K562 (cell line): Measurements from ENCODE around the gene ACSM6. TPM values are rescaled to one million over a fixed set of nuclear protein-coding genes. Genes with fewer than 3 reads are reported as not detected.

Source experiments
- ATAC-seq: fragments of 200-7000 bp; cut with Tn5 transposase; 3 replicates; pipeline ENCODE4 v1.9.1; 2020; ENCODE audit warnings: moderate library complexity
- BruUV-seq: library from RNA; stranded (reverse); fragments of 400-500 nt; replicated peaks from 2 replicates; lab custom pipeline; 2021; lab: Mats Ljungman, UMichigan
- CTCF ChIA-PET: fragments of 300-600 bp; formaldehyde crosslinking; extraction: SDS; loops from one replicate; lab custom pipeline; 2021; ENCODE audit warnings: low intra/inter-chr PET ratio; lab: Yijun Ruan, JAX
- POLR2A ChIA-PET: fragments of 300-600, 350-650 bp; sonication (Branson Sonifier 250); formaldehyde crosslinking; extraction: SDS; loops from one replicate; lab custom pipeline; 2021; ENCODE audit warnings: antibody characterized with exemption, inconsistent platforms; lab: Yijun Ruan, JAX
- DNase-seq, 4 experiments: peaks; one replicate each; pipeline versions ENCODE4 v3.0.0 to v3.0.0-alpha.2; 2011 to 2018; ENCODE audit warnings: low spot score in 3 of 4, mixed read lengths in 3 of 4; ENCODE audit errors: extremely low read depth in 1 of 4
- FAIRE-seq: peaks from 2 replicates; lab custom pipeline; 2011; peaks lifted over from hg19 to GRCh38; lab: Jason Lieb, UNC
- H2AFZ ChIP-seq: 2 replicates; pipeline ENCODE4 v1.6.0; 2011; ENCODE audit warnings: low read depth, low read length, control low read depth, inconsistent platforms
- H3K27ac ChIP-seq: fragments of 200-600 bp; 3 replicates; pipeline ENCODE4 v1.8.0; 2011; ENCODE audit warnings: low read depth, mild to moderate bottlenecking, control low read depth, inconsistent platforms, low read length, moderate library complexity, mixed read lengths; ENCODE audit errors: extremely low read depth
- H3K27me3 ChIP-seq, 2 experiments: fragments of 300-600 bp in 1 of 2; 2 replicates in 1 of 2; 3 replicates in 1 of 2; pipeline versions ENCODE4 v1.6.0 to v1.8.0; 2011; ENCODE audit warnings: inconsistent platforms in 2 of 2, low read length in 2 of 2, mild to moderate bottlenecking in 1 of 2, mixed read lengths in 1 of 2, moderate library complexity in 1 of 2; ENCODE audit not compliant: control insufficient read depth in 2 of 2, insufficient read depth in 2 of 2
- H3K36me3 ChIP-seq: fragments of 300-600 bp; 3 replicates; pipeline ENCODE4 v1.8.0; 2011; ENCODE audit warnings: mild to moderate bottlenecking, low read length, inconsistent platforms; ENCODE audit not compliant: control insufficient read depth, insufficient read depth
- H3K4me1 ChIP-seq, 2 experiments: fragments of 200-600 bp in 1 of 2; replicated peaks in 1 of 2; 2 replicates in 1 of 2; 3 replicates in 1 of 2; pipeline versions ENCODE4 v1.5.1 to v1.8.0; 2011; ENCODE audit warnings: inconsistent platforms in 2 of 2, low read length in 2 of 2, mild to moderate bottlenecking in 1 of 2, mixed read lengths in 1 of 2, moderate library complexity in 1 of 2; ENCODE audit not compliant: control insufficient read depth in 2 of 2, insufficient read depth in 2 of 2
- H3K4me2 ChIP-seq: 2 replicates; pipeline ENCODE4 v1.6.1; 2011; ENCODE audit warnings: low read length, control low read depth, inconsistent platforms, mixed read lengths; ENCODE audit not compliant: insufficient read depth
- H3K4me3 ChIP-seq: fragments of 200-600 bp; sonication (generic), shearing (Covaris generic); 2 replicates; pipeline ENCODE4 v1.5.1; 2016; ENCODE audit warnings: control low read depth, inconsistent platforms
- H3K79me2 ChIP-seq: fragments of 200-600 bp; 3 replicates; pipeline ENCODE4 v1.8.0; 2011; ENCODE audit warnings: low read length, inconsistent platforms; ENCODE audit not compliant: control insufficient read depth, insufficient read depth
- H3K9ac ChIP-seq, 2 experiments: 2 replicates each; pipeline versions ENCODE4 v1.6.0 to v1.6.1; 2011; ENCODE audit warnings: low read depth in 2 of 2, low read length in 2 of 2, control low read depth in 1 of 2, inconsistent platforms in 1 of 2, mild to moderate bottlenecking in 1 of 2, mixed read lengths in 1 of 2; ENCODE audit not compliant: insufficient read depth in 1 of 2
- H3K9me1 ChIP-seq: one replicate; pipeline ENCODE4 v1.6.0; 2011; ENCODE audit warnings: inconsistent platforms, mild to moderate bottlenecking, low read length, moderate library complexity; ENCODE audit not compliant: control insufficient read depth, insufficient read depth
- H3K9me3 ChIP-seq: replicated peaks from 2 replicates; pipeline ENCODE4 v1.5.1; 2011; ENCODE audit warnings: low read depth, low read length, inconsistent platforms; ENCODE audit not compliant: control insufficient read depth, insufficient read depth
- H4K20me1 ChIP-seq: replicated peaks from 2 replicates; pipeline ENCODE4 v1.6.1; 2011; ENCODE audit warnings: low read length, inconsistent platforms, mixed read lengths; ENCODE audit not compliant: control insufficient read depth, insufficient read depth
- BACH1 ChIP-seq: fragments of 200-800 bp; sonication (Bioruptor generic); IDR thresholded peaks from 2 replicates; pipeline ENCODE4 v1.6.1; 2016; ENCODE audit warnings: missing genetic modification characterization, missing compliant biosample characterization
- ID3 ChIP-seq, 2 experiments: fragments of 250-450 bp in 1 of 2; fragments of 450-650 bp in 1 of 2; sonication (Bioruptor Pico) in 1 of 2; IDR thresholded peaks; 2 replicates each; pipeline versions ENCODE4 v1.6.1 to v1.8.0; 2016 to 2021; ENCODE audit warnings: mild to moderate bottlenecking in 2 of 2, moderate library complexity in 2 of 2, missing compliant biosample characterization in 1 of 2, missing genetic modification characterization in 1 of 2
- MITF ChIP-seq: IDR thresholded peaks from 2 replicates; pipeline ENCODE4 v1.6.1; 2014; ENCODE audit warnings: antibody characterized with exemption
- TAF1 ChIP-seq: IDR thresholded peaks from 2 replicates; pipeline ENCODE4 v1.6.1; 2011; ENCODE audit warnings: mild to moderate bottlenecking, low read length, moderate library complexity; ENCODE audit not compliant: insufficient read depth, control insufficient read depth, severe bottlenecking; ENCODE audit errors: extremely low read depth
- ZNF79 ChIP-seq: fragments of 250-450 bp; sonication (Bioruptor Pico); IDR thresholded peaks from 2 replicates; pipeline ENCODE4 v1.4.0; 2020; ENCODE audit warnings: low read depth, mild to moderate bottlenecking, moderate library complexity
- WGBS: fragments of 100-300 bp; shearing (Covaris generic); methylation state at CpG from one replicate; pipeline ENCODE4 v1.1.6; 2016; ENCODE audit warnings: low coverage, mixed read lengths; ENCODE audit not compliant: insufficient coverage; ENCODE audit errors: missing lambda C conversion rate; 5-methylcytosine and 5-hydroxymethylcytosine counted together
- in situ Hi-C: fragments of 300-500 bp; cut with MboI; formaldehyde crosslinking; loops from 4 replicates; pipeline ENCODE4 v1.15.0; 2018; ENCODE audit warnings: inconsistent platforms, mixed read lengths
- intact Hi-C: fragments of 100-400 bp; cut with micrococcal nuclease; formaldehyde crosslinking; loops from 2 replicates; pipeline ENCODE4 v1.14.2; 2022
- polyA plus RNA-seq, 8 experiments: library from polyadenylated mRNA; depleted of rRNA in 4 of 8; stranded (reverse) in 5 of 8; unstranded in 3 of 8; fragments of >200 nt; fragmentation: Nextera tagmentation in 2 of 8; fragmentation: Illumina TruSeq in 1 of 8; extraction: Ambion mirVana in 2 of 8; extraction: Trizol in 1 of 8; gene quantifications; 2 replicates each; pipeline versions ENCODE4 v1.2.1 to v1.2.3, GENCODE V29; 2011 to 2014; ENCODE audit warnings: inconsistent platforms in 1 of 8, missing spikeins in 1 of 8
- total RNA-seq, 7 experiments: library from RNA; depleted of rRNA in 6 of 7; stranded (reverse); fragments of >200 nt in 6 of 7; fragmentation: Illumina TruSeq in 2 of 7; extraction: Trizol in 2 of 7; gene quantifications; 2 replicates each; pipeline versions ENCODE4 v1.2.1 to v1.2.3, GENCODE V29; 2011 to 2021; ENCODE audit warnings: low replicate concordance in 1 of 7

Gene ACSM6
- total and polyA plus RNA-seq, 9 of the 15 experiments (the other 6 are each of a cell fraction or from before 2014, with no cell fraction given), result not detected

DNA sequence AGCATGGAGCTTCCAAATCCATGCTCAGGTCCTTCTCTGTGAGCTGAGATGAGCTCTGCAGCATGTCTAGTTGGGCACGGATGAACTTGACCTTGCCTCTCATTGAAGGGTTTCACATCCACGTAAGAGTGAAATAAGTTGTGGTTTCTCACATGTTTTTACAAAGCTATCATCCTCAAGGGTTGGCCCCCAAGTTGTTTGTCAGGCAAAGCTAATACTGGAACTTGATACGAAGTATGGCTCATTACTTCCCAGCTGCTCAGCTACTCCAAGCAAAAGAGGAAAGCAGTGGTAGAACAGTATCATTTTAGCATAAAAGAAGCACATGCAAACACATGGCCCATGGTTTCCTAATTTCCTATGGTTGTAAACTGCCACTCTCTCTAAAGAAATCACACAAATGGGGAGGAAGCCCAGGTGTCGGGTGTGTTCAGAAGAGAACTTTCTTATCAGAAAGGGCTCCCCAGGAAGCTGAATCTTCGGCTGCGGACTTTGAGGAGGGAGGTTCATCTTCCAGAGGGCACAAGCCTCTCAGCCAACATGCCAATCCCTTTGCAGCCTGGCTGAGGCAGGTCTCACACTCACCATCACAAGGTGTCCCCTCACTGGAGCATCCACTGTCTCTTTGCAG lies 51.5 kb downstream of the ACSM6 start:
- no peak overlapping the region for H3K27ac ChIP-seq
- H3K27me3 ChIP-seq, result no peaks in the 10 kb centered on the region
- ATAC-seq (no peak), DNase-seq (no peak), FAIRE-seq (no peak)
- H3K9me1 ChIP-seq, result no peaks in the 10 kb centered on the region
- no peak overlapping the region for H2AFZ ChIP-seq
- H3K4me2 ChIP-seq, result no peak overlapping the region
- CTCF ChIA-PET, result interaction anchor here (4.6 kb wide), 1 partner anchor 117 kb away, joined by 56 read pairs; no protein-coding TSS in a partner anchor
- H3K9me3 ChIP-seq, result no peaks in the 10 kb centered on the region
- no peaks in the 10 kb centered on the region for H3K79me2 ChIP-seq
- POLR2A ChIA-PET, result interaction anchor here (0.9 kb wide), 1 partner anchor 117 kb away, joined by 4 read pairs; no protein-coding TSS in a partner anchor
- in situ Hi-C loops, result loop anchor here (10.0 kb wide), 1 partner anchor 369 kb away; no protein-coding TSS in a partner anchor
- no peak overlapping the region for H3K9ac ChIP-seq
- intact Hi-C loops, result loop anchor here (1.0 to 5.0 kb wide), 2 partner anchors 42 to 118 kb away; no protein-coding TSS in a partner anchor
- no peak overlapping the region for H3K4me3 ChIP-seq
- 0 out of 5 replicates have a peak, but pooled peaks cover 0 to 3% of the 10 kb centered on the region in 2 experiments for H3K4me1 ChIP-seq
- 95% methylated on average over 6 of the region's 6 CpGs for WGBS
- H4K20me1 ChIP-seq, result no peaks in the 10 kb centered on the region; the same call in 1 of the 2 replicates
- no TSS peak for BruUV-seq
- peaks cover 71% of the 10 kb centered on the region for H3K36me3 ChIP-seq
- TF ChIP-seq TAF1 (no peak), BACH1 (tag) (no peak), MITF (no peak), ID3 (CRISPR knock-in tag; IDR thresholded peaks at IDR 0.05) (no peak), ID3 (tag; IDR thresholded peaks at IDR 0.05) (no peak), ZNF79 (CRISPR knock-in tag) (no peak)
